ENCODE data around the gene CASP10.

CASP10 gene

GRCh38 chr2:201258666-201259615 lies 76.0 kb downstream of the CASP10 start:
- no peaks in the 10 kb centered on the region for H3K9me3 ChIP-seq (ENCODE audit: control insufficient read depth, low read length)
- peak overlapping the region; percentile 24 for H2AK5ac ChIP-seq (ENCODE audit: low read length, severe bottlenecking)
- H3K9ac ChIP-seq (ENCODE audit: low read length) = peak overlapping the region; percentile 93
- peak overlapping the region; percentile 60 for H3K4me2 ChIP-seq (ENCODE audit: low read length, poor library complexity, severe bottlenecking)
- no peak overlapping the region for H3K14ac ChIP-seq (ENCODE audit: low read length in 2 of 2)
- no peak overlapping the region for H4K91ac ChIP-seq (ENCODE audit: low read length)
- peak overlapping the region; percentile 77 for H2BK15ac ChIP-seq (ENCODE audit: low read depth, poor library complexity, severe bottlenecking)
- peak overlapping the region; percentile 57 to 89 for H3K4me3 ChIP-seq (ENCODE audit: insufficient read depth in 1 of 2, low read depth in 1 of 2, low read length in 2 of 2)
- no peak overlapping the region for H2AFZ ChIP-seq (ENCODE audit: low read depth, low read length)
- H3K36me3 ChIP-seq (ENCODE audit: control insufficient read depth in 1 of 2, insufficient read depth in 2 of 2, low read depth in 1 of 2, low read length in 2 of 2) = no peaks in the 10 kb centered on the region
- WGBS = 71% methylated on average over 5 of the region's 15 CpGs
- H4K8ac ChIP-seq (ENCODE audit: low read length) = peak overlapping the region; percentile 33
- H3K18ac ChIP-seq (ENCODE audit: low read depth in 1 of 2, low read length in 2 of 2) = peak overlapping the region; percentile 56 to 92
- no peak overlapping the region for H2BK12ac ChIP-seq (ENCODE audit: low read length in 2 of 2)
- H3K4ac ChIP-seq (ENCODE audit: low read depth in 1 of 2, low read length in 2 of 2) = peak overlapping the region in 1 of 2 experiments; percentile 81
- H2BK5ac ChIP-seq (ENCODE audit: low read depth, low read length, poor library complexity, severe bottlenecking) = peak overlapping the region; percentile 92
- peaks cover 19% of the 10 kb centered on the region for H3K4me1 ChIP-seq (ENCODE audit: control insufficient read depth, insufficient read depth, low read depth, low read length)
- no peak overlapping the region for H3K23ac ChIP-seq (ENCODE audit: low read length in 2 of 2)
- H3K79me1 ChIP-seq (replicated peaks; ENCODE audit: low read length, poor library complexity, severe bottlenecking) = peaks cover 15% of the 10 kb centered on the region
- DNase-seq = no peak
- peak overlapping the region; percentile 98 for H3K27ac ChIP-seq (ENCODE audit: low read length, poor library complexity, severe bottlenecking)
- H3K27me3 ChIP-seq (ENCODE audit: control insufficient read depth in 1 of 2, insufficient read depth in 1 of 2, low read length in 2 of 2) = no peaks in the 10 kb centered on the region
- H2BK120ac ChIP-seq (ENCODE audit: low read depth, low read length) = peak overlapping the region; percentile 65

- Histone ChIP-seq H3K27ac (ENCODE audit: low read length, poor library complexity, severe bottlenecking) (no peak within 1 kb of the TSS), H3K14ac (ENCODE audit: low read length in 2 of 2) (peak within 1 kb of the TSS in 1 of 2 experiments; percentile 4), H3K4me3 (ENCODE audit: insufficient read depth in 1 of 2, low read depth in 1 of 2, low read length in 2 of 2) (peak within 1 kb of the TSS in 1 of 2 experiments; percentile 89), H3K23ac (ENCODE audit: low read length in 2 of 2) (no peak within 1 kb of the TSS), H3K4me1 (ENCODE audit: control insufficient read depth, insufficient read depth, low read depth, low read length) (peaks cover 14% of the 10 kb centered on the region), H4K8ac (ENCODE audit: low read length) (peak within 1 kb of the TSS; percentile 97), H3K27me3 (ENCODE audit: control insufficient read depth in 1 of 2, insufficient read depth in 1 of 2, low read length in 2 of 2) (no peaks in the 10 kb centered on the region), H2BK5ac (ENCODE audit: low read depth, low read length, poor library complexity, severe bottlenecking) (no peak within 1 kb of the TSS), H3K18ac (ENCODE audit: low read depth in 1 of 2, low read length in 2 of 2) (peak within 1 kb of the TSS; percentile 80 to 94), H2BK15ac (ENCODE audit: low read depth, poor library complexity, severe bottlenecking) (no peak within 1 kb of the TSS), H3K4ac (ENCODE audit: low read depth in 1 of 2, low read length in 2 of 2) (peak within 1 kb of the TSS; percentile 47 to 79), H2BK120ac (ENCODE audit: low read depth, low read length) (peak within 1 kb of the TSS; percentile 87), H2BK12ac (ENCODE audit: low read length in 2 of 2) (peak within 1 kb of the TSS; percentile 21 to 59), H3K9me3 (ENCODE audit: control insufficient read depth, low read length) (no peaks in the 10 kb centered on the region), H2AK5ac (ENCODE audit: low read length, severe bottlenecking) (peak within 1 kb of the TSS; percentile 82), H3K79me1 (replicated peaks; ENCODE audit: low read length, poor library complexity, severe bottlenecking) (peaks cover 23% of the 10 kb centered on the region), H3K4me2 (ENCODE audit: low read length, poor library complexity, severe bottlenecking) (peak within 1 kb of the TSS; percentile 10), H2AFZ (ENCODE audit: low read depth, low read length) (peak within 1 kb of the TSS; percentile 36), H3K9ac (ENCODE audit: low read length) (peak within 1 kb of the TSS; percentile 93), H4K91ac (ENCODE audit: low read length) (peak within 1 kb of the TSS; percentile 95), H3K36me3 (ENCODE audit: control insufficient read depth in 1 of 2, insufficient read depth in 2 of 2, low read depth in 1 of 2, low read length in 2 of 2) (no peaks in the 10 kb centered on the region)
- DNase-seq = peak; percentile 83
- 63% methylated on average over 10 of the region's 10 CpGs for WGBS
Observed at GRCh38 chr2:201260302-201260800, 77.4 kb downstream of the CASP10 start, which contains the start of gene CASP8. TSS of gene CASP8 (plus strand) at chr2:201260536. CDS start at chr2:201266487, 5,951 bp downstream.

- Histone ChIP-seq H3K23ac (ENCODE audit: low read length in 2 of 2) (no peak overlapping the region), H2AK5ac (ENCODE audit: low read length, severe bottlenecking) (peak overlapping the region; percentile 41), H3K27ac (ENCODE audit: low read length, poor library complexity, severe bottlenecking) (no peak overlapping the region), H4K91ac (ENCODE audit: low read length) (peak overlapping the region; percentile 68), H3K4me3 (ENCODE audit: insufficient read depth in 1 of 2, low read depth in 1 of 2, low read length in 2 of 2) (peak overlapping the region in 1 of 2 experiments; percentile 48), H3K27me3 (ENCODE audit: control insufficient read depth in 1 of 2, insufficient read depth in 1 of 2, low read length in 2 of 2) (no peaks in the 10 kb centered on the region), H3K79me1 (replicated peaks; ENCODE audit: low read length, poor library complexity, severe bottlenecking) (peaks cover 29% of the 10 kb centered on the region), H3K4ac (ENCODE audit: low read depth in 1 of 2, low read length in 2 of 2) (peak overlapping the region in 1 of 2 experiments; percentile 43), H2BK5ac (ENCODE audit: low read depth, low read length, poor library complexity, severe bottlenecking) (no peak overlapping the region), H3K36me3 (ENCODE audit: control insufficient read depth in 1 of 2, insufficient read depth in 2 of 2, low read depth in 1 of 2, low read length in 2 of 2) (peaks cover 0 to under 1% of the 10 kb centered on the region in 2 experiments), H2BK120ac (ENCODE audit: low read depth, low read length) (peak overlapping the region; percentile 49), H3K14ac (ENCODE audit: low read length in 2 of 2) (peak overlapping the region in 1 of 2 experiments; percentile 88), H3K18ac (ENCODE audit: low read depth in 1 of 2, low read length in 2 of 2) (peak overlapping the region in 1 of 2 experiments; percentile 77), H3K9ac (ENCODE audit: low read length) (peak overlapping the region; percentile 48), H3K4me1 (ENCODE audit: control insufficient read depth, insufficient read depth, low read depth, low read length) (peaks cover 14% of the 10 kb centered on the region), H3K4me2 (ENCODE audit: low read length, poor library complexity, severe bottlenecking) (no peak overlapping the region), H2BK15ac (ENCODE audit: low read depth, poor library complexity, severe bottlenecking) (no peak overlapping the region), H3K9me3 (ENCODE audit: control insufficient read depth, low read length) (no peaks in the 10 kb centered on the region), H4K8ac (ENCODE audit: low read length) (peak overlapping the region; percentile 60), H2BK12ac (ENCODE audit: low read length in 2 of 2) (peak overlapping the region; percentile 84 to 93), H2AFZ (ENCODE audit: low read depth, low read length) (no peak overlapping the region)
- 96% methylated on average over 9 of the region's 9 CpGs for WGBS
- no peak for DNase-seq
Observed at GRCh38 chr2:201261471-201261870, 78.5 kb downstream of the CASP10 start.

DNA sequence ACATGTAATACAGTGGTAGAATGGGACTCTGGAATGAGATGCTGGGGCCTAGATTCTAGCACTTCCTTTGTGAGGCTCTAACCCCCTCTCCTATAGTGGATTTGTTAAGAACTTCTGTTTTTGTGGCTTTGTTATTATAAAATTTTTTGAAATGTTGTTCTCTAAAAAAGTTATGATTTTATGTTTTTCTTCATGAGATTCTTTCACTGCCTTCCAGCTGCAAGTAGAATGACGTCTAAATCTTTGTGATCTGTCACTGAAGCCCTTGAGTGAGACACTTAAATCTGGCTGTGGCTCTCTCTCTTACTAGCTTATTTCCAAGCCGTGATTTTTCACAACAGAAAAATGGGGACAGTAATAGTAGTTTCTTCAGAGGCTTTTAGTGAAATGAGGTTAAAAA lies 79.0 kb downstream of the CASP10 start:
- H3K4me2 ChIP-seq (ENCODE audit: low read length, poor library complexity, severe bottlenecking) = no peak overlapping the region
- no peak overlapping the region for H2BK5ac ChIP-seq (ENCODE audit: low read depth, low read length, poor library complexity, severe bottlenecking)
- H4K91ac ChIP-seq (ENCODE audit: low read length) = no peak overlapping the region
- 53% methylated on average over 1 of the region's 2 CpGs for WGBS
- no peak overlapping the region for H2BK15ac ChIP-seq (ENCODE audit: low read depth, poor library complexity, severe bottlenecking)
- peaks cover 14% of the 10 kb centered on the region for H3K4me1 ChIP-seq (ENCODE audit: control insufficient read depth, insufficient read depth, low read depth, low read length)
- no peak overlapping the region for H3K27ac ChIP-seq (ENCODE audit: low read length, poor library complexity, severe bottlenecking)
- H3K4ac ChIP-seq (ENCODE audit: low read depth in 1 of 2, low read length in 2 of 2) = no peak overlapping the region
- no peak overlapping the region for H2BK120ac ChIP-seq (ENCODE audit: low read depth, low read length)
- peaks cover 0 to 5% of the 10 kb centered on the region in 2 experiments for H3K36me3 ChIP-seq (ENCODE audit: control insufficient read depth in 1 of 2, insufficient read depth in 2 of 2, low read depth in 1 of 2, low read length in 2 of 2)
- peaks cover 33% of the 10 kb centered on the region for H3K79me1 ChIP-seq (replicated peaks; ENCODE audit: low read length, poor library complexity, severe bottlenecking)
- H3K18ac ChIP-seq (ENCODE audit: low read depth in 1 of 2, low read length in 2 of 2) = no peak overlapping the region
- no peaks in the 10 kb centered on the region for H3K9me3 ChIP-seq (ENCODE audit: control insufficient read depth, low read length)
- H2AFZ ChIP-seq (ENCODE audit: low read depth, low read length) = no peak overlapping the region
- H3K4me3 ChIP-seq (ENCODE audit: insufficient read depth in 1 of 2, low read depth in 1 of 2, low read length in 2 of 2) = peak overlapping the region in 1 of 2 experiments; percentile 48
- H3K27me3 ChIP-seq (ENCODE audit: control insufficient read depth in 1 of 2, insufficient read depth in 1 of 2, low read length in 2 of 2) = no peaks in the 10 kb centered on the region
- no peak overlapping the region for H3K23ac ChIP-seq (ENCODE audit: low read length in 2 of 2)
- H2AK5ac ChIP-seq (ENCODE audit: low read length, severe bottlenecking) = no peak overlapping the region
- no peak overlapping the region for H4K8ac ChIP-seq (ENCODE audit: low read length)
- H3K14ac ChIP-seq (ENCODE audit: low read length in 2 of 2) = no peak overlapping the region
- H3K9ac ChIP-seq (ENCODE audit: low read length) = peak overlapping the region; percentile 48
- no peak for DNase-seq
- H2BK12ac ChIP-seq (ENCODE audit: low read length in 2 of 2) = no peak overlapping the region
